K562 (cell line): ENCODE data around the gene FAM20C. TPM values are rescaled to one million over a fixed set of nuclear protein-coding genes. Genes with fewer than 3 reads are reported as not detected.

ENCODE experiments used
- ATAC-seq: fragments of 200-7000 bp; cut with Tn5 transposase; 3 replicates; pipeline ENCODE4 v1.9.1; 2020; ENCODE audit warnings: moderate library complexity
- BruUV-seq: library from RNA; stranded (reverse); fragments of 400-500 nt; replicated peaks from 2 replicates; lab custom pipeline; 2021; lab: Mats Ljungman, UMichigan
- CTCF ChIA-PET: fragments of 300-600 bp; formaldehyde crosslinking; extraction: SDS; loops from one replicate; lab custom pipeline; 2021; ENCODE audit warnings: low intra/inter-chr PET ratio; lab: Yijun Ruan, JAX
- POLR2A ChIA-PET: fragments of 300-600, 350-650 bp; sonication (Branson Sonifier 250); formaldehyde crosslinking; extraction: SDS; loops from one replicate; lab custom pipeline; 2021; ENCODE audit warnings: antibody characterized with exemption, inconsistent platforms; lab: Yijun Ruan, JAX
- DNase-seq, 4 experiments: peaks; one replicate each; pipeline versions ENCODE4 v3.0.0 to v3.0.0-alpha.2; 2011 to 2018; ENCODE audit warnings: low spot score in 3 of 4, mixed read lengths in 3 of 4; ENCODE audit errors: extremely low read depth in 1 of 4
- FAIRE-seq: peaks from 2 replicates; lab custom pipeline; 2011; peaks lifted over from hg19 to GRCh38; lab: Jason Lieb, UNC
- H2AFZ ChIP-seq: 2 replicates; pipeline ENCODE4 v1.6.0; 2011; ENCODE audit warnings: low read depth, low read length, control low read depth, inconsistent platforms
- H3K27ac ChIP-seq: fragments of 200-600 bp; 3 replicates; pipeline ENCODE4 v1.8.0; 2011; ENCODE audit warnings: low read depth, mild to moderate bottlenecking, control low read depth, inconsistent platforms, low read length, moderate library complexity, mixed read lengths; ENCODE audit errors: extremely low read depth
- H3K27me3 ChIP-seq, 2 experiments: fragments of 300-600 bp in 1 of 2; 2 replicates in 1 of 2; 3 replicates in 1 of 2; pipeline versions ENCODE4 v1.6.0 to v1.8.0; 2011; ENCODE audit warnings: inconsistent platforms in 2 of 2, low read length in 2 of 2, mild to moderate bottlenecking in 1 of 2, mixed read lengths in 1 of 2, moderate library complexity in 1 of 2; ENCODE audit not compliant: control insufficient read depth in 2 of 2, insufficient read depth in 2 of 2
- H3K36me3 ChIP-seq: fragments of 300-600 bp; 3 replicates; pipeline ENCODE4 v1.8.0; 2011; ENCODE audit warnings: mild to moderate bottlenecking, low read length, inconsistent platforms; ENCODE audit not compliant: control insufficient read depth, insufficient read depth
- H3K4me1 ChIP-seq, 2 experiments: fragments of 200-600 bp in 1 of 2; replicated peaks in 1 of 2; 2 replicates in 1 of 2; 3 replicates in 1 of 2; pipeline versions ENCODE4 v1.5.1 to v1.8.0; 2011; ENCODE audit warnings: inconsistent platforms in 2 of 2, low read length in 2 of 2, mild to moderate bottlenecking in 1 of 2, mixed read lengths in 1 of 2, moderate library complexity in 1 of 2; ENCODE audit not compliant: control insufficient read depth in 2 of 2, insufficient read depth in 2 of 2
- H3K4me2 ChIP-seq: 2 replicates; pipeline ENCODE4 v1.6.1; 2011; ENCODE audit warnings: low read length, control low read depth, inconsistent platforms, mixed read lengths; ENCODE audit not compliant: insufficient read depth
- H3K4me3 ChIP-seq: fragments of 200-600 bp; sonication (generic), shearing (Covaris generic); 2 replicates; pipeline ENCODE4 v1.5.1; 2016; ENCODE audit warnings: control low read depth, inconsistent platforms
- H3K79me2 ChIP-seq: fragments of 200-600 bp; 3 replicates; pipeline ENCODE4 v1.8.0; 2011; ENCODE audit warnings: low read length, inconsistent platforms; ENCODE audit not compliant: control insufficient read depth, insufficient read depth
- H3K9ac ChIP-seq, 2 experiments: 2 replicates each; pipeline versions ENCODE4 v1.6.0 to v1.6.1; 2011; ENCODE audit warnings: low read depth in 2 of 2, low read length in 2 of 2, control low read depth in 1 of 2, inconsistent platforms in 1 of 2, mild to moderate bottlenecking in 1 of 2, mixed read lengths in 1 of 2; ENCODE audit not compliant: insufficient read depth in 1 of 2
- H3K9me1 ChIP-seq: one replicate; pipeline ENCODE4 v1.6.0; 2011; ENCODE audit warnings: inconsistent platforms, mild to moderate bottlenecking, low read length, moderate library complexity; ENCODE audit not compliant: control insufficient read depth, insufficient read depth
- H3K9me3 ChIP-seq: replicated peaks from 2 replicates; pipeline ENCODE4 v1.5.1; 2011; ENCODE audit warnings: low read depth, low read length, inconsistent platforms; ENCODE audit not compliant: control insufficient read depth, insufficient read depth
- H4K20me1 ChIP-seq: replicated peaks from 2 replicates; pipeline ENCODE4 v1.6.1; 2011; ENCODE audit warnings: low read length, inconsistent platforms, mixed read lengths; ENCODE audit not compliant: control insufficient read depth, insufficient read depth
- CSDE1 ChIP-seq, 2 experiments: fragments of 450-650 bp; IDR thresholded peaks; 2 replicates each; pipeline ENCODE4 v1.6.1; 2016; ENCODE audit warnings: mild to moderate bottlenecking in 1 of 2
- DEAF1 ChIP-seq: fragments of 450-650 bp; formaldehyde crosslinking; IDR thresholded peaks from 2 replicates; pipeline ENCODE4 v1.4.0; 2020; ENCODE audit warnings: mild to moderate bottlenecking, moderate library complexity
- GABPB1 ChIP-seq: sonication (generic); formaldehyde crosslinking; IDR thresholded peaks from 2 replicates; pipeline ENCODE4 v1.8.0; 2022; ENCODE audit warnings: mild to moderate bottlenecking, missing genetic modification reagents
- SMAD1 ChIP-seq: fragments of 150-350 bp; IDR thresholded peaks from 2 replicates; pipeline ENCODE4 v1.6.1; 2014; ENCODE audit warnings: low read length, low read depth; ENCODE audit not compliant: partially characterized antibody
- SMARCA5 ChIP-seq: fragments of 450-650 bp; IDR thresholded peaks from 2 replicates; pipeline ENCODE4 v1.6.1; 2016
- ZFP36 ChIP-seq: fragments of 150-350 bp; IDR thresholded peaks from 2 replicates; pipeline ENCODE4 v1.6.1; 2018; ENCODE audit warnings: low read length, low read depth; ENCODE audit not compliant: partially characterized antibody
- WGBS: fragments of 100-300 bp; shearing (Covaris generic); methylation state at CpG from one replicate; pipeline ENCODE4 v1.1.6; 2016; ENCODE audit warnings: low coverage, mixed read lengths; ENCODE audit not compliant: insufficient coverage; ENCODE audit errors: missing lambda C conversion rate; 5-methylcytosine and 5-hydroxymethylcytosine counted together
- in situ Hi-C: fragments of 300-500 bp; cut with MboI; formaldehyde crosslinking; loops from 4 replicates; pipeline ENCODE4 v1.15.0; 2018; ENCODE audit warnings: inconsistent platforms, mixed read lengths
- intact Hi-C: fragments of 100-400 bp; cut with micrococcal nuclease; formaldehyde crosslinking; loops from 2 replicates; pipeline ENCODE4 v1.14.2; 2022
- polyA plus RNA-seq, 8 experiments: library from polyadenylated mRNA; depleted of rRNA in 4 of 8; stranded (reverse) in 5 of 8; unstranded in 3 of 8; fragments of >200 nt; fragmentation: Nextera tagmentation in 2 of 8; fragmentation: Illumina TruSeq in 1 of 8; extraction: Ambion mirVana in 2 of 8; extraction: Trizol in 1 of 8; gene quantifications; 2 replicates each; pipeline versions ENCODE4 v1.2.1 to v1.2.3, GENCODE V29; 2011 to 2014; ENCODE audit warnings: inconsistent platforms in 1 of 8, missing spikeins in 1 of 8
- total RNA-seq, 7 experiments: library from RNA; depleted of rRNA in 6 of 7; stranded (reverse); fragments of >200 nt in 6 of 7; fragmentation: Illumina TruSeq in 2 of 7; extraction: Trizol in 2 of 7; gene quantifications; 2 replicates each; pipeline versions ENCODE4 v1.2.1 to v1.2.3, GENCODE V29; 2011 to 2021; ENCODE audit warnings: low replicate concordance in 1 of 7
- TF ChIP-seq, protein P1 (sequence below), 3 experiments: IDR thresholded peaks in 2 of 3; conservative IDR thresholded peaks in 1 of 3; 2 replicates each; pipeline ENCODE4 v1.5.1; 2011 to 2012; ENCODE audit warnings: low read length in 3 of 3, mild to moderate bottlenecking in 3 of 3, control low read depth in 2 of 3, improper control_type of control experiment in 1 of 3, inconsistent platforms in 1 of 3, low read depth in 1 of 3, mixed read lengths in 1 of 3, moderate library complexity in 1 of 3; ENCODE audit not compliant: insufficient read depth in 2 of 3
- TF ChIP-seq, protein P2 (sequence below): sonication (generic); formaldehyde crosslinking; IDR thresholded peaks from 2 replicates; pipeline ENCODE4 v1.8.1; 2023; ENCODE audit warnings: mild to moderate bottlenecking, missing genetic modification reagents
- TF ChIP-seq, protein P3 (sequence below): sonication (generic); formaldehyde crosslinking; IDR thresholded peaks from 2 replicates; pipeline ENCODE4 v1.8.1; 2023; ENCODE audit warnings: mild to moderate bottlenecking, missing genetic modification reagents, moderate library complexity

FAM20C gene
- total and polyA plus RNA-seq, 9 of the 15 experiments (the other 6 are each of a cell fraction or from before 2014, with no cell fraction given) = 0.09 TPM; not detected in 8

DNA sequence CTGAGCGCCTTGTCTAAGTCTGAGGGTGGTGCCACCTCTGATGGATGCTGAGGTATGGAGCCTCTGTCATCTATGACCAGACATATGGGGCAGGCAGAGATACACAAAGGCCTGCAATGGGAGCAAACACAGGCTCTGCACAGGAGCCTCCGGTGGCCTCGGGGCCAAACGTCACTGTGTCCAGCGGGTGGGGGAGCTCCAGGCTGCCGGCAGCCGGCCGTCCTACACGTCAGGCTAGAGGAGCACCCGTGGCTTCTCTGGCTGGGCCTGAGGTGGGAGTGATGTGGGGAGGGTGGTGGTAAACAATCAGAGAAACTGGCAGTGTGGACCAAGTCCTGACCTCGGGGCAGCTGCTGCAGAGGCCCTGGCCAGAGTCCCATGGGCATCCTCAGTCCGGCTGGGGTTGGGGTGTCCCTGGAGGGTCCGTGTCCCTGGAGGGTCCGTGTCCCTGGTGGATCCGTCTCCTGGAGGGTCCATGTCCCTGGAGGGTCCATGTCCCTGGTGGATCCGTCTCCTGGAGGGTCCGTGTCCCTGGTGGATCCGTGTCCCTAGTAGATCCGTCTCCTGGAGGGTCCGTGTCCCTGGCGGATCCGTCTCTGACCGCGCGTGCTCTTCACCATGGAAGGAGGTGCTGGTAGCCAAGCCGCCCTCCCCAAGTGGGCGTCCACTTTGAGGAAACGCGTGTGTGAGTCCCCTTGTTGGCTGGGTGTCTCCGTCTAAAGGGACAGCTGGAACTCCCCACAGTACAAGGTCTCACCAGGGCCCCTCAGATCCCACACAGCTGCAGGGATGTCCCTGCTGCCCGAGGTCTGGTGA is 24.2 kb upstream of the FAM20C start:
- 3% methylated on average over 30 of the region's 31 CpGs for WGBS
- H3K9me1 ChIP-seq = peaks cover under 1% of the 10 kb centered on the region
- H3K4me1 ChIP-seq = peaks cover 0 to 7% of the 10 kb centered on the region in 2 experiments; a peak in 1 of 5 replicates
- no peak for DNase-seq
- no peak overlapping the region for H3K4me3 ChIP-seq
- ATAC-seq = peak; percentile 12; the same call in 1 of the 3 replicates
- H2AFZ ChIP-seq = no peak overlapping the region
- H3K9ac ChIP-seq = no peak overlapping the region
- in situ Hi-C loops (no loop called here), intact Hi-C loops (no loop called here)
- peaks cover 59 to 88% of the 10 kb centered on the region in 2 experiments for H3K27me3 ChIP-seq
- TF ChIP-seq DEAF1 (CRISPR knock-in tag) (no peak), SMARCA5 (no peak), ZFP36 (no peak), CSDE1 (IDR thresholded peaks at IDR 0.05) (no peak), SMAD1 (no peak), GABPB1 (no peak)
- TF ChIP-seq, protein P1, sequence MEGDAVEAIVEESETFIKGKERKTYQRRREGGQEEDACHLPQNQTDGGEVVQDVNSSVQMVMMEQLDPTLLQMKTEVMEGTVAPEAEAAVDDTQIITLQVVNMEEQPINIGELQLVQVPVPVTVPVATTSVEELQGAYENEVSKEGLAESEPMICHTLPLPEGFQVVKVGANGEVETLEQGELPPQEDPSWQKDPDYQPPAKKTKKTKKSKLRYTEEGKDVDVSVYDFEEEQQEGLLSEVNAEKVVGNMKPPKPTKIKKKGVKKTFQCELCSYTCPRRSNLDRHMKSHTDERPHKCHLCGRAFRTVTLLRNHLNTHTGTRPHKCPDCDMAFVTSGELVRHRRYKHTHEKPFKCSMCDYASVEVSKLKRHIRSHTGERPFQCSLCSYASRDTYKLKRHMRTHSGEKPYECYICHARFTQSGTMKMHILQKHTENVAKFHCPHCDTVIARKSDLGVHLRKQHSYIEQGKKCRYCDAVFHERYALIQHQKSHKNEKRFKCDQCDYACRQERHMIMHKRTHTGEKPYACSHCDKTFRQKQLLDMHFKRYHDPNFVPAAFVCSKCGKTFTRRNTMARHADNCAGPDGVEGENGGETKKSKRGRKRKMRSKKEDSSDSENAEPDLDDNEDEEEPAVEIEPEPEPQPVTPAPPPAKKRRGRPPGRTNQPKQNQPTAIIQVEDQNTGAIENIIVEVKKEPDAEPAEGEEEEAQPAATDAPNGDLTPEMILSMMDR (IDR thresholded peaks at IDR 0.05 in 2 of 3, conservative IDR thresholded peaks at IDR 0.05 in 1 of 3; ENCODE audit: insufficient read depth in 2 of 3, low read depth in 1 of 3, low read length in 3 of 3) = no peak
- TF ChIP-seq, protein P2, sequence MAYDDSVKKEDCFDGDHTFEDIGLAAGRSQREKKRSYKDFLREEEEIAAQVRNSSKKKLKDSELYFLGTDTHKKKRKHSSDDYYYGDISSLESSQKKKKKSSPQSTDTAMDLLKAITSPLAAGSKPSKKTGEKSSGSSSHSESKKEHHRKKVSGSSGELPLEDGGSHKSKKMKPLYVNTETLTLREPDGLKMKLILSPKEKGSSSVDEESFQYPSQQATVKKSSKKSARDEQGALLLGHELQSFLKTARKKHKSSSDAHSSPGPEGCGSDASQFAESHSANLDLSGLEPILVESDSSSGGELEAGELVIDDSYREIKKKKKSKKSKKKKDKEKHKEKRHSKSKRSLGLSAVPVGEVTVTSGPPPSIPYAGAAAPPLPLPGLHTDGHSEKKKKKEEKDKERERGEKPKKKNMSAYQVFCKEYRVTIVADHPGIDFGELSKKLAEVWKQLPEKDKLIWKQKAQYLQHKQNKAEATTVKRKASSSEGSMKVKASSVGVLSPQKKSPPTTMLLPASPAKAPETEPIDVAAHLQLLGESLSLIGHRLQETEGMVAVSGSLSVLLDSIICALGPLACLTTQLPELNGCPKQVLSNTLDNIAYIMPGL (CRISPR knock-in tag) = no peak
- TF ChIP-seq, protein P3, sequence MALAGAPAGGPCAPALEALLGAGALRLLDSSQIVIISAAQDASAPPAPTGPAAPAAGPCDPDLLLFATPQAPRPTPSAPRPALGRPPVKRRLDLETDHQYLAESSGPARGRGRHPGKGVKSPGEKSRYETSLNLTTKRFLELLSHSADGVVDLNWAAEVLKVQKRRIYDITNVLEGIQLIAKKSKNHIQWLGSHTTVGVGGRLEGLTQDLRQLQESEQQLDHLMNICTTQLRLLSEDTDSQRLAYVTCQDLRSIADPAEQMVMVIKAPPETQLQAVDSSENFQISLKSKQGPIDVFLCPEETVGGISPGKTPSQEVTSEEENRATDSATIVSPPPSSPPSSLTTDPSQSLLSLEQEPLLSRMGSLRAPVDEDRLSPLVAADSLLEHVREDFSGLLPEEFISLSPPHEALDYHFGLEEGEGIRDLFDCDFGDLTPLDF (CRISPR knock-in tag) = no peak
- H3K9me3 ChIP-seq = no peaks in the 10 kb centered on the region
- POLR2A ChIA-PET = interaction anchor here (0.6 to 1.0 kb wide), 5 partner anchors 10 to 791 kb away, joined by 3 to 5 read pairs (median 3); no protein-coding TSS in a partner anchor
- H3K27ac ChIP-seq = no peak overlapping the region
- no peak overlapping the region for H3K4me2 ChIP-seq
- peaks cover 27% of the 10 kb centered on the region; the same call in 1 of the 2 replicates for H4K20me1 ChIP-seq
- BruUV-seq = no TSS peak
- H3K36me3 ChIP-seq = no peaks in the 10 kb centered on the region
- no peaks in the 10 kb centered on the region for H3K79me2 ChIP-seq
- FAIRE-seq = no peak
- CTCF ChIA-PET = interaction anchor here (0.5 kb wide), 1 partner anchor 14 kb away, joined by 3 read pairs; no protein-coding TSS in a partner anchor
